ENCODE results near the gene CYP4B1.

The CYP4B1 gene

GRCh38 chr1:46805755-46806154 lies 6.9 kb downstream of the CYP4B1 start:
- peak overlapping the region; percentile 11 to 69 (median 44) for H3K4me3 ChIP-seq (ENCODE audit: low read depth in 1 of 5, low read length in 5 of 5)
- peaks cover 34 to 79% (median 76%) of the 10 kb centered on the region in 5 donors for H3K4me1 ChIP-seq (ENCODE audit: control insufficient read depth in 5 of 5, insufficient read depth in 5 of 5, low read length in 5 of 5)
- peaks cover 0 to under 1% (median 0%) of the 10 kb centered on the region in 5 donors for H3K36me3 ChIP-seq (ENCODE audit: control insufficient read depth in 5 of 5, insufficient read depth in 5 of 5, low read length in 5 of 5)
- H3K27me3 ChIP-seq (ENCODE audit: control insufficient read depth in 5 of 5, insufficient read depth in 4 of 5, low read length in 5 of 5): no peaks in the 10 kb centered on the region
- no peaks in the 10 kb centered on the region for H3K9me3 ChIP-seq (ENCODE audit: control insufficient read depth in 5 of 5, low read length in 5 of 5)
- peak overlapping the region; percentile 21 to 49 (median 42) for H3K9ac ChIP-seq (ENCODE audit: low read length in 5 of 5)
- H3K27ac ChIP-seq (ENCODE audit: low read depth, low read length): peak overlapping the region; percentile 91

- Histone ChIP-seq H3K4me1 (ENCODE audit: control insufficient read depth in 5 of 5, insufficient read depth in 5 of 5, low read length in 5 of 5) (peaks cover 35 to 79% (median 71%) of the 10 kb centered on the region in 5 donors), H3K4me3 (ENCODE audit: low read depth in 1 of 5, low read length in 5 of 5) (peak overlapping the region; percentile 11 to 69 (median 44)), H3K9ac (ENCODE audit: low read length in 5 of 5) (peak overlapping the region in 4 of 5 donors; percentile 21 to 49 (median 38)), H3K36me3 (ENCODE audit: control insufficient read depth in 5 of 5, insufficient read depth in 5 of 5, low read length in 5 of 5) (peaks cover 0 to 7% (median 0%) of the 10 kb centered on the region in 5 donors), H3K9me3 (ENCODE audit: control insufficient read depth in 5 of 5, low read length in 5 of 5) (no peaks in the 10 kb centered on the region), H3K27me3 (ENCODE audit: control insufficient read depth in 5 of 5, insufficient read depth in 4 of 5, low read length in 5 of 5) (no peaks in the 10 kb centered on the region), H3K27ac (ENCODE audit: low read depth, low read length) (peak overlapping the region; percentile 91)
Observed at GRCh38 chr1:46806196-46807020, 7.6 kb downstream of the CYP4B1 start.

GRCh38 chr1:46807046-46807972 lies 8.5 kb downstream of the CYP4B1 start:
- H3K4me3 ChIP-seq (ENCODE audit: low read depth in 1 of 5, low read length in 5 of 5): peak overlapping the region in 3 of 5 donors; percentile 14 to 27 (median 19)
- H3K27ac ChIP-seq (ENCODE audit: low read depth, low read length): peak overlapping the region; percentile 91
- H3K36me3 ChIP-seq (ENCODE audit: control insufficient read depth in 5 of 5, insufficient read depth in 5 of 5, low read length in 5 of 5): peaks cover 0 to 10% (median under 1%) of the 10 kb centered on the region in 5 donors
- H3K9me3 ChIP-seq (ENCODE audit: control insufficient read depth in 5 of 5, low read length in 5 of 5): no peaks in the 10 kb centered on the region
- H3K27me3 ChIP-seq (ENCODE audit: control insufficient read depth in 5 of 5, insufficient read depth in 4 of 5, low read length in 5 of 5): no peaks in the 10 kb centered on the region
- H3K9ac ChIP-seq (ENCODE audit: low read length in 5 of 5): peak overlapping the region in 3 of 5 donors; percentile 16 to 31 (median 28)
- peaks cover 39 to 80% (median 71%) of the 10 kb centered on the region in 5 donors for H3K4me1 ChIP-seq (ENCODE audit: control insufficient read depth in 5 of 5, insufficient read depth in 5 of 5, low read length in 5 of 5)

- H3K36me3 ChIP-seq (ENCODE audit: control insufficient read depth in 5 of 5, insufficient read depth in 5 of 5, low read length in 5 of 5): peaks cover 0 to 26% (median 13%) of the 10 kb centered on the region in 5 donors
- H3K4me3 ChIP-seq (ENCODE audit: low read depth in 1 of 5, low read length in 5 of 5): no peak overlapping the region
- H3K27me3 ChIP-seq (ENCODE audit: control insufficient read depth in 5 of 5, insufficient read depth in 4 of 5, low read length in 5 of 5): no peaks in the 10 kb centered on the region
- no peak overlapping the region for H3K27ac ChIP-seq (ENCODE audit: low read depth, low read length)
- H3K4me1 ChIP-seq (ENCODE audit: control insufficient read depth in 5 of 5, insufficient read depth in 5 of 5, low read length in 5 of 5): peaks cover 39 to 72% (median 59%) of the 10 kb centered on the region in 5 donors
- H3K9ac ChIP-seq (ENCODE audit: low read length in 5 of 5): no peak overlapping the region
- no peaks in the 10 kb centered on the region for H3K9me3 ChIP-seq (ENCODE audit: control insufficient read depth in 5 of 5, low read length in 5 of 5)
Observed at GRCh38 chr1:46809071-46809470, 10.2 kb downstream of the CYP4B1 start.

GRCh38 chr1:46809904-46810303 lies 11.1 kb downstream of the CYP4B1 start:
- Histone ChIP-seq H3K9ac (ENCODE audit: low read length in 5 of 5) (no peak overlapping the region), H3K4me1 (ENCODE audit: control insufficient read depth in 5 of 5, insufficient read depth in 5 of 5, low read length in 5 of 5) (peaks cover 35 to 63% (median 50%) of the 10 kb centered on the region in 5 donors), H3K4me3 (ENCODE audit: low read depth in 1 of 5, low read length in 5 of 5) (no peak overlapping the region), H3K27ac (ENCODE audit: low read depth, low read length) (no peak overlapping the region), H3K9me3 (ENCODE audit: control insufficient read depth in 5 of 5, low read length in 5 of 5) (no peaks in the 10 kb centered on the region), H3K27me3 (ENCODE audit: control insufficient read depth in 5 of 5, insufficient read depth in 4 of 5, low read length in 5 of 5) (no peaks in the 10 kb centered on the region), H3K36me3 (ENCODE audit: control insufficient read depth in 5 of 5, insufficient read depth in 5 of 5, low read length in 5 of 5) (peaks cover 0 to 34% (median 20%) of the 10 kb centered on the region in 5 donors)

- H3K9me3 ChIP-seq (ENCODE audit: control insufficient read depth in 5 of 5, low read length in 5 of 5): no peaks in the 10 kb centered on the region
Observed at GRCh38 chr1:46810596-46810995, 11.8 kb downstream of the CYP4B1 start.

GRCh38 chr1:46811053-46811452 lies 12.2 kb downstream of the CYP4B1 start:
- Histone ChIP-seq H3K27ac (ENCODE audit: low read depth, low read length) (peak overlapping the region; percentile 41), H3K4me3 (ENCODE audit: low read depth in 1 of 5, low read length in 5 of 5) (peak overlapping the region in 1 of 5 donors; percentile 2), H3K9me3 (ENCODE audit: control insufficient read depth in 5 of 5, low read length in 5 of 5) (no peaks in the 10 kb centered on the region), H3K27me3 (ENCODE audit: control insufficient read depth in 5 of 5, insufficient read depth in 4 of 5, low read length in 5 of 5) (no peaks in the 10 kb centered on the region), H3K9ac (ENCODE audit: low read length in 5 of 5) (no peak overlapping the region), H3K4me1 (ENCODE audit: control insufficient read depth in 5 of 5, insufficient read depth in 5 of 5, low read length in 5 of 5) (peaks cover 24 to 52% (median 39%) of the 10 kb centered on the region in 5 donors), H3K36me3 (ENCODE audit: control insufficient read depth in 5 of 5, insufficient read depth in 5 of 5, low read length in 5 of 5) (peaks cover 0 to 46% (median 31%) of the 10 kb centered on the region in 5 donors)

More at GRCh38 chr1:46810596-46810995, 11.8 kb downstream of the CYP4B1 start:
- Histone ChIP-seq H3K27me3 (ENCODE audit: control insufficient read depth in 5 of 5, insufficient read depth in 4 of 5, low read length in 5 of 5) (no peaks in the 10 kb centered on the region), H3K4me3 (ENCODE audit: low read depth in 1 of 5, low read length in 5 of 5) (no peak overlapping the region), H3K4me1 (ENCODE audit: control insufficient read depth in 5 of 5, insufficient read depth in 5 of 5, low read length in 5 of 5) (peaks cover 28 to 56% (median 43%) of the 10 kb centered on the region in 5 donors), H3K27ac (ENCODE audit: low read depth, low read length) (no peak overlapping the region), H3K9ac (ENCODE audit: low read length in 5 of 5) (no peak overlapping the region), H3K36me3 (ENCODE audit: control insufficient read depth in 5 of 5, insufficient read depth in 5 of 5, low read length in 5 of 5) (peaks cover 0 to 41% (median 27%) of the 10 kb centered on the region in 5 donors)

- peak overlapping the region in 1 of 5 donors; percentile 9 for H3K9ac ChIP-seq (ENCODE audit: low read length in 5 of 5)
- H3K36me3 ChIP-seq (ENCODE audit: control insufficient read depth in 5 of 5, insufficient read depth in 5 of 5, low read length in 5 of 5): peaks cover 0 to 57% (median 42%) of the 10 kb centered on the region in 5 donors
- peaks cover 15 to 41% (median 26%) of the 10 kb centered on the region in 5 donors for H3K4me1 ChIP-seq (ENCODE audit: control insufficient read depth in 5 of 5, insufficient read depth in 5 of 5, low read length in 5 of 5)
- H3K27ac ChIP-seq (ENCODE audit: low read depth, low read length): peak overlapping the region; percentile 41
- H3K4me3 ChIP-seq (ENCODE audit: low read depth in 1 of 5, low read length in 5 of 5): peak overlapping the region in 2 of 5 donors; percentile 17 to 22
- no peaks in the 10 kb centered on the region for H3K27me3 ChIP-seq (ENCODE audit: control insufficient read depth in 5 of 5, insufficient read depth in 4 of 5, low read length in 5 of 5)
- H3K9me3 ChIP-seq (ENCODE audit: control insufficient read depth in 5 of 5, low read length in 5 of 5): no peaks in the 10 kb centered on the region
Observed at GRCh38 chr1:46812065-46812963, 13.5 kb downstream of the CYP4B1 start.
